ENCODE measurements around the gene SHISA6. TPM values are rescaled to one million over a fixed set of nuclear protein-coding genes. Genes with fewer than 3 reads are reported as not detected.
"Not testable (repeated sequence)": the region's sequence is repeated elsewhere in the genome, so short reads cannot be mapped to it uniquely, and the experiment has no call there.

The SHISA6 gene
- total RNA-seq, 1 experiment from 2014 or later, result not detected

DNA sequence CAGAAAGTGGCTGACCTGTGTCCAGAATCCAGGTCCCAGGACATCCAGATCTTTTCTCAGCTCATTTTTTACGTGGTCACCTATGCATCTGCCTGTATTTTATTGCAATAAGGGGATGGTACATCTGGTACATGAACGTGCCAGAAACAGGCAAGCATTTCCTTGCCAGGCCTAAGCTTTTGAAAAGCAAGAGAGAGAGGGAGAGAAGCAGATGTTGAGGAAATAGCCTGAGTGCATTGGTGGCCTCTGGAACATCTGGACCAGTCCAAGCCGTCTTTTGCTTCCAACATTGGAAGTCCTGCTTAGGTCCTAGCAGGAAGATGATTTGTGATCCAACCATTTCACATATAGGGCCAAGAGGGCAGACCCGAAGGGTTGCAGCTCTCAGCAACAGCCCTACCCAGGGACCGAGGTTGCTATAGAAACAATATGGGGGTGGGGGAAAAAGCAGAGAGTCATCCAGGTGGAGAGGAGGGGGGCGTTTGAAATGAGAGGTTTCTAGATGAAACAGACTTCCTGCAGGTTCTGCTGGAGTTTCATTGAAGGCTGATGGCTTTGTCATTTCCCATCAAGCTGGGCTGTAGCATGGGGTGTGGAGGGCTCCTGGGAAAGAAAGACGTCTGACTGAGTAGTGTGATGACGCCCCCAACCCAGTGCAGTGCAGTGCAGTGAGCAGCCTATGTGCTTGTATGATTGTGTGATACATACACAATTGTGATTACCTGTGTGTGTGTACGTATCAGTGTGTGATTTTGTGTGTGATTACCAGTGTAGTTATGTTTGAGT, 61.6 kb downstream of the SHISA6 start:
- DNase-seq (ENCODE audit: low spot score), result no peak

DNA sequence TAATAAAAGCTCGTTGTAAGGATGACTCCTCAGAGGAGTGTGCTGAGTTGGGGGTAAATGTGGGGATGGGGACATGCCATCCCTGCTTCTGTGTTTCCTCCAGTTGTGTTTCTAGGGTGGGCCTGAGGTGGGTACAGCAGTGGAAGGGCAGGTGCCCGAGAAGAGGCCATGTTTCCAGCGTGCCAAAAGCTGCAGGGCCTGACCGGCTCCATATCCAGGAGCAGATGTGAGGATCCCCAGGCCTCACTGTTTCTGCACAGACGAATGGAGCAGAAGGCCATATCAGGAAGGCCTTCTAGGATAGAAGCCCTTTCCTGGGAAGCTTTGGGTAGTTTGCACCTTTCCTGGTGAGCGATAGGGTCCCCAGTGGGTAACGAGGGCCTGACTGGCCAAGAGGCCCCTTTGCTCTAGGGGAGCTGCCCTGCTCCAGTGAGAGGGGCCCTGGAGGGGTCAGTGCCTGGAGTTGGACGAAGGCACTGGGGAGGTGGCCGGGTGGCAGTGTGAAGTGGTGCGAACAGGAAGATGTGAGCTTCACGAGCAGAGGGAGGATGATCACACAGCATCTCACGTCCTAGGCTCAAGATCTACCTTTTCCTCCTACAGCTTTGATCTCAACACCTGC, 62.9 kb downstream of the SHISA6 start:
- DNase-seq (ENCODE audit: low spot score), result no peak

DNA sequence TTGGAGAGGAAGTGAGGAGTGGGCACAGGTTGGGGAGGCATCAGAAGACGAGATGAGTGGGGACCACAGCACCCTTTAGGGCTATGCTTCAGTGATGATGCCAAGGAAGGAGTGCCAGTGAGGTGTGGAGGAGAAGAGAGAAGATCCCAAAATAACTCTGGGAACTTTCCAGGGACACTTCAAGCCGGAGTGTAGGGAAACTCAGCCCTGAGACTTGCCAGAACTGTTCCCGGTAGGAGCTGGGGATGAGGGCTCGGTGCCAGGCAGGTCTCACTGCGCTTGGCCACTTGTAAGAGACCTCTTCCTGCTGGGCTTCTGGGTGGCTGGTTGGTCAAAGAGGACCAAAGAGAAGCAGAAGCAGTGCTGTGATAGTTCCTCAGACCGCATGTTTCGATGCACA, 63.6 kb downstream of the SHISA6 start:
- no peak for DNase-seq (ENCODE audit: low spot score)

DNA sequence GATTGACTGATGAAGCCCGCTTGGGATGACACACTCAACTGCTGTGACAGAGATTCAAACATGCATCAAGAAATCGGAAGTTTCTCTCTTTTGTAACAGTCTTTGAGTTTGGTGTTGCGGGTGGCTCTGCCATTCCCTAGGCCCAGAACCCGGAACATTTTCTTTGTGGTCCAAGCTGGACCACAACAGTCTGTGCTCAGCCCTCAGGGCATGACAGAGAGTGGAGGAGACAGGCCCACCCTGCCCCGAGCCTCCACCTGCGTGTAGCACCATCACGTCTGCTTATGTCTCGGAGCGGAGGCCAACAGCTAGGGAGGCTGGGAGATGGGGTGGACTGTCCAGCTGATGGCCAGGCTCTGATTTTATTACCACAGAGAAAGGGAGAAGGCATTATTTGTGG, 64.5 kb downstream of the SHISA6 start:
- no peak for DNase-seq (ENCODE audit: low spot score)

DNA sequence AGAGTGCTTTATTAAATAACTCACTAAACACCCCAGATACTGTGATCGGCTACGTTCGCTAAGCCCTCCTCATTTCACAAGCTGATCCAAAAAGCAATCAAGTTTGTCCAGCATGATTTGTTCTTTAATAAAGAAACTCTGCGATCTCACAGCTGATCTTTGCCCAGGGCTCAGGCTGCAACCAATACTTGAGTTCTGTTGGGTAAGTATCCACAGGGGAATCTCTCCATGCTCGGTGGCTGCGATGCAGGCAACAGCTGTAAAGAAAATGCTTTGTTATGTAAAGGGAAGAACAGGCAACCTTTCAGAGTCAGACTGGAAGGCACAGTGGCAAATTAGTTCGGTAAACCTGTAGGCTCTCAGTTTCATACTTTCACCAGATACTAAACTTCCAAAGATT, 67.5 kb downstream of the SHISA6 start:
- no peak for DNase-seq (ENCODE audit: low spot score)

DNA sequence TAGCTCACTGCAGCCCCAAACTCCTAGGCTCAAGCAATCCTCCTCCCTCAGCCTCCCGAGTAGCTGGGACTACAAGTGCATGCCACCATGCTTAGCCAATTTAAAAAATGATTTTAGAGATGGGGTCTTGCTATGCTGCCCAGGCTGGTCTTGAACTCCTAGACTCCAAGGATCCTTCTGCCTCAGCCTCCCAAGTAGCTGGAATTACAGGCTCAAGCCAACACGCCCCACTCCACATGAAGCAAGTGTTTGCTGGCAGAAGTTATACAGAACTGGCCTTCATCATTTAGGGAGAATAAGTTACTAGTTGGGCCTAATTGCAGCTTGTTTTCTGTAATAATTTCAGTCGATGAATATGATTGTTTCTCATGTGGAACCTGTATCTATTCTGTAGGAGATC, 68.0 kb downstream of the SHISA6 start:
- no peak for DNase-seq (ENCODE audit: low spot score)

DNA sequence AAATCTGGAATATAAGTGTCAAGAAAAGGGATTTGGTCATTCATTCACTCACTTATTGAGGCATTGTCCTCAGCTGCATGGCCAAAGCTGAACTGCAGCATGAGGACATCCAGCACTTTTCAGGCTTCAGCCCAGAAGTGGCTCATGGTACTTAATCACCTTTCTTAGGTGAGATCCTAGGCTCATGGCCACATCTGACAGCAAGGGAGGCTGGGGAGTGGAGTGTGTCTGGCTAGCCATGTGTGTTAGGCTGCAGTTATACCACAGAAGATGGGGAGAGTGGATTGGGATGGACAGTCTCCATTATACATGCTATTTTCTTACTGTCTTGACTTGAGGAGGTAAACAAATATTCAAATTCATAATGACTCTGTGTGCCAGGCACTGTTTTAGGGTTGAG, 68.8 kb downstream of the SHISA6 start:
- DNase-seq (ENCODE audit: low spot score), result no peak

DNA sequence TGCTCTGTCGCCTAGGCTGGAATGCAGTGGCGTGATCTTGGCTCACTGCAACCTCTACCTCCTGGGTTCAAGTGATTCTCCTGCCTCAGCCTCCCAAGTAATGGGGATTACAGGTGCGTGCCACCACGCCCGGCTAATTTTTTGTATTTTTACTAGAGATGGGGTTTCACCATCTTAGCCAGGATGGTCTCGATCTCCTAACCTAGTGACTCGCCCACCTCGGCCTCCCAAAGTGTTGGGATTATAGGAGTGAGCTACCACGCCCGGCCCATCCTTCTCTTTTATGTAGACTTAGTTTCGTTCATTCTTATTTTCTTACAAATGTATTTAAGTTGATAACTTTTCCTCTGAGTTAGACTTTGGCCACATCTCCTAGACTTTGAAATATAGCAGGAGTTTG, 75.4 kb downstream of the SHISA6 start:
- not testable (repeated sequence) for DNase-seq (ENCODE audit: low spot score)

DNA sequence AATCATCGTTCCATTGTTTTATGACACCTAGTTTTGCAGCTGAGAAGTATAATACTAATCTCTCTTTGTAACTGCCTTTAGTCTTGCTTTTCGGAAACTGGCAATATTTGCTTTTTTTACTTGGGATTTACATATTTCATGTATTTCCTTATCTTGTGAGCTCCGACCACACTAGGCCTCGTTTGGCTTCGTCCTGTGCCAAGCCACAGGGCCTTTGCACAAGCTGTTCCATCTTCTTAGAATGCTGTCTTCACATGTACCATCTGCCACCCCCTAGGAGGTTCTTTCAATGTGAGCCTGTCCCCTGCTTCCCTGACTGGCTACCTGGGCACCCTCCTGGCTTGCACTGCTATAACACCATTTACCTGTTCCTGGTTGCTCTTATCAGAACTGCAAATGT, 77.2 kb downstream of the SHISA6 start:
- no peak for DNase-seq (ENCODE audit: low spot score)

DNA sequence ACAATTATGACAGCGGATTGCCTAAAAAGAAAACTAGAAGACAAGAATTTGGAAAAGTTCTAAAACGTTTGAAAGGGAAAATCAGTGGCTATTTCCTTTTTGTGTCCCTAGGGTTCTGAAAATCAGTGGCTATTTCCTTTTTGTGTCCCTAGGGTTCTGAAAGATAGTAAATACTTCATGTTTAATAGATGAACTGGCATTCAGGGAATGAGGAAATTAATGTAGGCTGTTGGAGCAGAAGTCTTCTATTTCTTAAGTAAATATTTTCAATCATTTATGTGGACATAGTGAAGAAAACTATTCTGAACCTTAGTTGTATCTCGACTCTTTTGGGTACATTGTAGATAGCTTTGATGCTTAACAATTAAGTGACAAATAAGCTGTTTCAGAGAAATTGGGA, 78.9 kb downstream of the SHISA6 start:
- no peak for DNase-seq (ENCODE audit: low spot score)

DNA sequence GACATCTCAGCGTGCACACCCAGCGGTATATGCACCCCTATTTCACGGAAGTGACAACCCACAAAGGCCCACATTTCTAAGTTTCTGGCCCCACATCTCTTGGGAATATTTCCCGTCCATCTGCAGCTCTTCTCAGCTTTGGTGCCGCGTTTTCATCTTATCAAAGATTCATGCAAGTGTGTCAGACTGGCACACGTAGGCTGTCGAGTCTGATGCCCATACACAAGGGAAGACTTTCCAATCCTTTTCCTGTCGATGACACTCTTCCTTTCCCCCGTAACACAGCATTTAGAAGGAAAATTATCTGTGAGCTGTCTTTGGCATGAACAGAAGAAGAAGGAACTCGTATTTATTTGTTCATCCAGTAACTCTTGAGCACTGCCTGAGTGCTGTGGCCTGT, 83.0 kb downstream of the SHISA6 start:
- no peak for DNase-seq (ENCODE audit: low spot score)

DNA sequence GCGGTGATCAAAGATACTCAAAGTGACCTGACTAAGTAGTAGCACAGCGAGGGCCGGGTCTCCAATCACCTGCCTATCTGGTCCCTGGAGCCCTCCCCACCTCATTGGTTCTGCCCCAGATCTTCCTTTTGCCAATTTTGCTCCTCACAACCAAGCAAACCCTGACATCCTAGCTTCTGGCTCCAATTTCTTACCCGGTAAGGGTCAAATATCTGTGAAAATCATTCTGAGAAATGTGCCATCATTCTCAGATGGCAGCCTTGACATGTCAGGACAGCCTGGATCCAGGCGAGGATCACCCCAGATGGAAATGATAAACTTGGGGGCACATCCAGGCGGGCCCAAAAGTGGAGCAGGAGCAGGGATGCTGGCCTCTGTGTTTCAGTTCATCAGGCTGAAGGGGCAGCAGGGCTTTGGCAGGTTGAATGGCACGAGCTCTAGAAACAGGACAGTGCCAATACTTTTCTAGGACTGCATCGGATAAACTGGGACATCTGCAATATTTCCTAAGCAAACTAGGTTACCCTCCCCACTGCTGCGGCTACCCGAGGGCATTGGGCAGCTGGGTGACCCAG, 83.9 kb downstream of the SHISA6 start:
- DNase-seq (ENCODE audit: low spot score), result no peak

DNA sequence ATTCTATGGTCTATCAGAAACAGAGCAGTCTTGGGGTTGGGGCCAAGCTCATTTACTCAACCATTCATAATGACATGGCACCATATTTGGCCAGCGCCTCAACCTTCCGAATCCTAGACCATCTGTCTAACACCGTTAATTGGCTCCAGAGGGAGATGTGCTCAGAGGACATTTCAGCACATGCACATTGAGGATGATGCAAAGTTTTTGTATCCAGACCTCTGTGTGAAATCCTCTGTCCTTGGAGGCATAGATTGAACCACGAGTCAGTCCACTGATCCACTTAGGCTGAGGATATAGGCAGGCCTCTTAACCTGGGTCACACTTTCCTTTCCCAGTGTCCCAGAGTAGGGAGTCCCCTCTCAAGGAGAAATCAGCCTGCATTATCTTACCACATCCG, 85.5 kb downstream of the SHISA6 start:
- no peak for DNase-seq (ENCODE audit: low spot score)

DNA sequence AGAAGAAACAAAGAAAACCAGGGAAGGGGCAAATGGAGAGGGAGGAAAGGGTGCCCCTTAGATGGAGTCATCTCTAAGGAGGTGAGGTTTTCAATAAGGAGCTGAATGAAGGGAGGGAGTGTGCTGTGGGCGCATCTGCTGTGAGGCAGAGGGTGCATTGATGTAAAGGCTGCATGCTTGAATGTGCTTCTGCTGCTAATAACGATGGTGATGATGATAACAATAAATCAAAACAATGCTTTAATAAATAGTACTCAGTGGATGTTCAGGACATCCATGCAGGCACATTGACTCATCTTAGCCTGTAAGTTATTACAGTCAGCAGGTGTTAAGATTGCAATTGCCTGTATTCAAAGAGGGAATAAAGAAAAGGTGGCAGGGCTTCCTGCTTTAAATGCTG, 87.8 kb downstream of the SHISA6 start:
- DNase-seq (ENCODE audit: low spot score), result no peak

DNA sequence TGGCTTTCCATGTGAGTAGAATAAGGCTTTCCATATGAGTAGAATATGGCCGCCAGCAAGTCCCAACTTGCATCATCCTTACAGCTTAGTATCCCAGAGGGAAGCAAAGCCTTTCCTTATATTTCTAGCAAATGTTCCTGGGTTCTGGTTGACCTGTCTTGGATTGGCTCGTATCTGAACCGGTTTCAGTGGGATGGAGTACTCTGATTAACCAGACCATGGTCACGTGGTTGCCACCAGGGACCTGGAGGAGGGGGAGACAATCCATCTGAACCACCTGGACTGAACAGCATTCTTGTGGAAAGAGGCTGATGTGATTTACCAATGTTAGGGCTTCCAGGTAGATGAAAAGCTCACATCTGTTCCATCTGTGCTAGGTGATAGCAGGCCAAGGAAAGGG, 89.0 kb downstream of the SHISA6 start:
- no peak for DNase-seq (ENCODE audit: low spot score)

DNA sequence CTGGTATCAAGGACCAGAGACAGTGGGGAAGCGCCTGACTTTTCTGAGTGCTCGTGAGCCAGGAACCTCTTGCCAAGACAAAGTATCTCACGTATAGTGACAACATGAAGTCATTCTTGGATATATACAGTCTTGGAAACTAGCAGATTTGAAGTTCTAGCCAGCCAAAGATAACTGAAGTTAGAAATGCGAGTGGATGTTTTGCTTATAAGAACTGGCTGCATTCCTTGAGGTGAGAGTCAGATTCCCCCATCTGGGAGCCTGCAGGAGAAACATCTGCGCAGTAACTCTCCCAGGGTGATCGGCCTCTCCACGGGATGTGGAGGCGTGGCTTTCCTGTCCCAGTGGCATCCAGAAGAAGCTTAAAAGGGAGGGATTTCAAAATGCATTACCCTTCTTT, 89.8 kb downstream of the SHISA6 start:
- no peak for DNase-seq (ENCODE audit: low spot score)

DNA sequence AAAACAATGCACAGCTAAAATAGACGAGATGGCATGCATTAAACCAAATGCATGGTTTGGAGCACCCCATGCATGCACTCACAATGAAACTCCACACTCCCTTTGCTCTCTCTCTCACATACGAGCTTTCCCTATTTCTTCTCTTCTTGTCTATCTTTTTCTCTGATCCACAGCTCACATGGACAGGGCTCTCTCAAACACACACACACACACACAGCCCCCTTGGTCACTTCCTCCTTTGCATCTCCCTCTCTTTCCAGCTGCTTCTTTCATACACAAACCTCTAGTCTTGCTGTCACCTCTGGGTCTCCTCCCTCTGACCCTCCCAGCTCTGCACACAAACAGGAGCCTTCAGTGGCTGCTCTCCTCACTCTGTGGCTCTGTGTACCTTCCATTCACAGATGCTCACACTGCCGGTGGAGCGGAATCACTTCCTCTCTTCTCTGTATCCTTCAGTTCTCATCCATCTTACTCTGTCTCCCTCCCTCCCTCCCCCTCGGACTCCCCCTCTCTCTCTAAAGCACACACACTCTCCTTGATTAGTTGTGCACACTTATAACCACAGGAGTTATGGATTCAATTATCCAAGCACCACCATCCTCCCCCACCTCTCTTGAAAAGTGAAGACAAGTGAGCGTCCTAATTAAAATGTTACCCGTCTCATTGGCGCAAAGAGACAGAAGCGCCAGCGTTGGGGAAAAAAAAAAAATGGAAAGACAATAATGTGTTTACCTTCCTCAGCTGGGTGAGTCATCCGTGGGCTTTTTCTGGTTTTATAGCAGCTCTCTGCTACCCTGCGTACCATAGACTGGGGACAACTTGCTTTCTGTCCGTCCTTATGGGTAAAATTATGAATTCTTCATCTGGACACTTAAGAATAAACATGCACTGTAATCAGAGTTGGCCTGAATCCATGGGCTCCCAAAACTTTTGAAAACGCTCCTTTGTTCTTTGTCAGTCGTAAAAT, 90.8 kb downstream of the SHISA6 start:
- no peak for DNase-seq (ENCODE audit: low spot score)

DNA sequence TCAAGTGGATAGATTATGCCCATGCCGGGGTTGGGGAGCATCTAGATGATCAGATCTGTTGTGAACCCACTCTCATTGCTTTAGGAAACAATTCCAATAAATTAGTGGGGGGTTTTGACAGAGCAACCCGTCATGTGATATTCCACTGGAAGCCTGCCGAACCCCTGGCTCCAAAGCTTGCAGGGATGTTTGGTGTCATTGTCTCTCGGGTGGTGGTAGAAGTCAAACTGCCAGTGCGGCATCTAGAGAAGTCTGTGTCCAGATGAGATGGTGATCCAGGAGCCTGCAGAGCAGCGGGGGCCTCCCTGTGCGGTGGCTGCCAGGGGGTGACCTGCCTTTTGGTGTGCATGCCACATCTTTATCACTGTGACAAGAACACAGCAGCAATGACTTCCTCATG, 91.7 kb downstream of the SHISA6 start:
- no peak for DNase-seq (ENCODE audit: low spot score)

DNA sequence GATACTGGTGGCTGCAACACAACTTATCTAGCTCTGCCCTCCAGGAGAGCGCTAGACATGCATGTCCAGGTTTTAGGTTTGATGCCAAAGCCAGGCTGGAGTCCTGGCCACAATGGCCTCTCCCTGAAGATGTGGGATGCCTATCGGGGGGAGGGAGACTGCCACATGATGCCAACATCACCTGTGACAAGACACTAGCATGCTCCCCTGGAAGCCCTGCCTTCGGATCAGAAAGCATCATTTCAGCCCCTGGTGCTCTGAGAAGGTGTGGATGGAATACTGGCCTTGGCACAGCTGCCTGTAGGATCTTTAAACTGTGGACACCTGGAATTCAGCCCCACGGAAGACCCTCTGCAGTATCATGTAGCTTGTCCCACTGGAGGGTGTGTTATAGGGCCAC, 93.5 kb downstream of the SHISA6 start:
- DNase-seq (ENCODE audit: low spot score), result no peak

DNA sequence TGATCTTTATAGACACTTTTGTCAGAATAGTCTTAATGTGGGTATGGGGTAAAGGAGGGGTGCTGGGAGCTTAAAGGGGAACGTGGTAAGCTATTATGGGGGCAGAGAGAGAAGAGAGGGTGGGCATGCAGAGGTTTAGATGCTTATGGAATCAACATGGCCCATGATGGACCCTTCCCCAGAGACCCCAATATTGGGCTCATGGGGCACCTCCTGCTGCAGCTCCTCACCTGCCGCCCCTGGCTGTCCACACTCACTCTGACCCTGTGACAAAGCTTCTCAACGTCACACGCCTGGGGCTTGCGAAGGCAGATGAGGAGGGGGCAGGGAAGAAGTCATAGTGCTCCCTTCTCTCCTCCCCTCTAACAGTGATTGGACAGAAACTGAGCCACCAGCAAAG, 95.3 kb downstream of the SHISA6 start:
- no peak for DNase-seq (ENCODE audit: low spot score)

DNA sequence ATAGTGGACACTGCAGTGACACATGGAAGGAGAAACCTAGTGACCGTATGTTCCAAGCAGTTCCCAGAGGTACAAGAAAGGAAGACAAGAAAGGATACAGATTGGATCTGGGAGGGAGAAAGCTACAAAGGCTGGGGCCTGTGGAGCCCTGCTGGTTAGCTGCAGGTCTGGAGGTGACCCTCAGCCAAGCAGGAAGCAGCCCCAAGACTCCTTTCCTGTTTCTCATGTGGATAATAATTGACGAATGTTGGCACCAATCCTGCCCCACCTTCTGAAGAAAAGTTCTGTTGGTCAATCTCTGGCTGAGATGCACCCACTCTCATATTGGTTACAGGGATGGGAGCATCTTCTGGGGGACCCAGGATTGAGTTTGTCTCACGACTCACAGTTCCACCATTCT, 99.8 kb downstream of the SHISA6 start:
- no peak for DNase-seq (ENCODE audit: low spot score)

DNA sequence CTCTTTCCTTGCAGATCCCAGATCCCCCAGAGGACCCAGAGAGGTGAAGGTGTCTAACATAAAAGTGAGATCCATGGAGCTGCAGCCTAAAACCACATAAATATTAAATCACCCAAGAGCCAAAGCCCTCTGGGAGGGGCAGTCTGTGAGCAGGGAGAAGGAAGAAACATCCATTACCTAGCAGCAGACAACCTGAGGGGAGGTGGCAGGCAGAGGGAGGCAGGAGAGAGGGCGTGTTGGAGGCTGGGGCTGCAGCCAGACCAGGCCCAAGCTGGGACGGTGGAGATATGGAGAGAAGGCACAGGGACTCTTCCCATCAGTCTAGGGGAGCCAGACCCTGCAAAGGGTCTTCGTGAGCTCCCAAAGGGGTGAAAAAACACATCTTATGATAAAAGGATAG, 101.1 kb downstream of the SHISA6 start:
- DNase-seq (ENCODE audit: low spot score), result no peak
